Measurements from ENCODE around the gene SIRPG. TPM values are rescaled to one million over a fixed set of nuclear protein-coding genes. Genes with fewer than 3 reads are reported as not detected.
"Not testable (repeated sequence)": the region's sequence is repeated elsewhere in the genome, so short reads cannot be mapped to it uniquely, and the experiment has no call there.

SIRPG gene
- total RNA-seq, 1 donor from 2014 or later = not detected

GRCh38 chr20:1671891-1672669 lies 14.5 kb upstream of the SIRPG start:
- DNase-seq (ENCODE audit: low read depth in 2 of 2) = no peak

- DNase-seq (ENCODE audit: low read depth in 2 of 2) = no peak
Measured at GRCh38 chr20:1669304-1669703, 11.7 kb upstream of the SIRPG start.

DNA sequence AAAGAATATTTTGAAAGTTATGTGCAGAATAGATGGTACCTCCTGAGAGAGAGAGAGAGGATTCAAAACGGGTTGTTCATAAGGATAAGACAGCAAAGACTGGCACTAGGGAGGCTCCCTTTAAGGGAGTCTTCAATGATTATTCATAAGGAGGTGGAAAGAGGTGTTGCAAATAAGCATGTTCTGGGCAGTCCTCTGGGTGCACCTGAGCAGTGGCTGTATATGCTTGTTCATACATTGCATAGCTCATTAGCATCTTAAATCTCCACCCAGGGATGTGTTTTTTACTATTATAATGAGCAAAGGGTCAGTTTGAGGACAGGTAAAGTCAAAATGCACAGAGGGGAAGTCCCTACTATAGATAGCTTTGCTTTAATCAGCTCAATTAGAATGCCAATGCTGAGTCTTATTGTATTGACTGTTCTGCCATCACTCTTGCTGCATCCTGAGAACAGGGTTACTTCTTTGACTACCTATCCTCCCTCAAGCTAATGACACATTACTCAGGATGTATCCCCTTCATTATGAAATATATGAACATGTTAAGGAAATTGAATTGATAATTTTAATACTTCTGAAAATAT lies 10.0 kb upstream of the SIRPG start:
- DNase-seq (ENCODE audit: low read depth in 2 of 2) = no peak

DNA sequence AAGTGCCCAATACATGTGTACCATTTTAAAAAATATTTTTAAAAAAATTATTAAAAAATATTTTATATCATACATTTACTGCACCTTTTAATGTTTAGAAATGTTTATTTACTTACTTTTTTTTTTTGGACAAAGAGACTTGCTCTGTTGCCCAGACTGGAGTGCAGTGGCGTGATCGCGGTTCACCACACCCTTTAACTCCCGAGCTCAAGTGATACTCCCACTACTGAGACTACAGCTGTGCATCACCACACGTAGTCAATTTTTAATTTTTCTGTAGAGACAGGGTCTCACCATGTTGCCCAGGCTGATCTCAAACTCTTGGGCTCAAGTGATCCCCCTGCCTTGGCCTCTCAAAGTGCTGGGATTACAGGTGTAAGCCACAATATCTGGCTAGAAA lies 9.2 kb upstream of the SIRPG start:
- DNase-seq (ENCODE audit: low read depth in 2 of 2) = no peak

GRCh38 chr20:1665345-1665744 lies 7.8 kb upstream of the SIRPG start:
- no peak for DNase-seq (ENCODE audit: low read depth in 2 of 2)

DNA sequence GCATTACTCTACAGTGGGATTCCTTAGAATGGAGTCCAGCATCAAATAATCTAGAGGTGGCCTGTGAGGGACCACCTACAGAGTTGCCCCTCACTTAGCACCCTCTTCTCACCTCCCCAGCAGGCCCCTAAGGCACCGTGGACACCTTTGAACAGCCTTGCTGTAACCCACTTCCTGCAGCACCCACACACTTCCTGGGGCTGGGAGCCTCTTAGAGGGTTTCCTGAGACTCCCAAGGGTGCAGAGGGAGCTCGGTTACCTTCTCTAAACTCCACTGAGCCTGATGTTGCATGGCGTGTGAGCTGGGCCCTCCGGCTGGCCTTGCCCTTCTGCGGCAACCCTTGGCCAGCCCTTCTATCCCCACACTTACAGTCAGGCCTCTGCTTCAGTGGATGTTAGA lies 7.3 kb upstream of the SIRPG start:
- DNase-seq (ENCODE audit: low read depth in 2 of 2) = no peak

DNA sequence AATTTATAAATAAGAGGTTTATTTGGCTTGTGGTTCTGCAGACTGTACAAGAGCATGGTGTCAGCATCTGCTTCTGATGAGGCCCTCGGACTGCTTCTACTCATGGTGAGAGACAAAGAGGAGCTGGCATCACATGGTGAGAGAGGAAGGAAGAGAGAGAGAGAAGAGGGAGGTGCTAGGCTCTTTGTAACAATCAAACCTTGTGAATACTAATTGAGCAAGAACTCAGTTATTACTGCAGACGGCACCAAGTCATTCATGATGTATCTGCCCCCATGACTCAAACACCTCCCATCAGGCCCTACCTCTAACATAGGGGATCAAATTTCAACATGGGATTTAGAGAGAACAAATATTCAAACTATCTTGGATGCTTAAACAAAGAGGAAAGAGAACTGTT lies 6.3 kb upstream of the SIRPG start:
- no peak for DNase-seq (ENCODE audit: low read depth in 2 of 2)

GRCh38 chr20:1661542-1662299 lies 4.1 kb upstream of the SIRPG start:
- no peak for DNase-seq (ENCODE audit: low read depth in 2 of 2)

- DNase-seq (ENCODE audit: low read depth in 2 of 2) = no peak
Measured at GRCh38 chr20:1660246-1660645, 2.7 kb upstream of the SIRPG start.

- no peak for DNase-seq (ENCODE audit: low read depth in 2 of 2)
Measured at GRCh38 chr20:1656844-1657243, 735 bp downstream of the SIRPG start.

GRCh38 chr20:1654996-1655395 lies 2.6 kb downstream of the SIRPG start:
- DNase-seq (ENCODE audit: low read depth in 2 of 2) = no peak

GRCh38 chr20:1652960-1653359 lies 4.6 kb downstream of the SIRPG start:
- no peak for DNase-seq (ENCODE audit: low read depth in 2 of 2)

GRCh38 chr20:1652104-1652503 lies 5.5 kb downstream of the SIRPG start:
- no peak for DNase-seq (ENCODE audit: low read depth in 2 of 2)

DNA sequence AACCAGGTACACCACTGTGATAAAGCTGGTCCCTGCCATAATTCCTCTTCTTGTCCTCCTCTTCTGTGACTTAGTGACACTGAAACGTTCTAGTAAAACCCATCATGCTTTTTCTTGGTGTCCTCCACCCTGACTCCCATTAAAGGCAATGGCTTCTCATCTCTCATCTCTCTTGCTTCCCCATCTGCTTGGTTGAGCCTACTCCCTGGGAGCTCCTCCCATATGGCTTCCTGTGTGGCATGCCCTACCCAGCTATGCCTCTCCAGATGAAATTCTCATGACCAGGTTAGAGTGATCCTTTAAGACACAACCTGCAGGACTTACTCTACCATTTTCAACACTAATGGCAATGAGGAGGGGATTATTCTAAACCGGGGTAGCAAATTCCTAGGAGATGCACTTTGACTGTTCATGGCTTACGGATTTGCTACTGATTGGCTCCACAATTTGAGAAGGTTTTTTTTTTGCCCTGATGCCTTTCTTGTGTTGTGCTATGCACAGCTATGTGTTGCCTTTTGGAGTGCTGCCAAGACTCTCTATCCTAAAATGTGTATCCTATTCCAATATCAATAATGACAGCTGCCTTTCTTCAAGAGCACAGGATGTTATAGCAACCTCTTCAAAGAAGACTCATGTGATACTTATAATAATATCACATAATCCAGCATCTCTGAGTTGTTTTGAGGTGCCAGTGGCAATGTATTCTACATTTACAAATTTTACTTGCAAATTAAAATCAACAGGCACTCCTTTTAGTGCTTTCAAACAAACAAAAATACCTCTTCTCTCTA lies 6.1 kb downstream of the SIRPG start:
- no peak for DNase-seq (ENCODE audit: low read depth in 2 of 2)

GRCh38 chr20:1648101-1648500 lies 9.5 kb downstream of the SIRPG start:
- DNase-seq (ENCODE audit: low read depth in 2 of 2) = no peak

- no peak for DNase-seq (ENCODE audit: low read depth in 2 of 2)
Measured at GRCh38 chr20:1646975-1647431, 10.6 kb downstream of the SIRPG start.

- no peak for DNase-seq (ENCODE audit: low read depth in 2 of 2)
Measured at GRCh38 chr20:1644101-1644962, 13.2 kb downstream of the SIRPG start.

- DNase-seq (ENCODE audit: low read depth in 2 of 2) = not testable (repeated sequence)
Measured at GRCh38 chr20:1638643-1639042, 18.9 kb downstream of the SIRPG start.

- DNase-seq (ENCODE audit: low read depth in 2 of 2) = no peak
Measured at GRCh38 chr20:1637755-1638154, 19.8 kb downstream of the SIRPG start.

DNA sequence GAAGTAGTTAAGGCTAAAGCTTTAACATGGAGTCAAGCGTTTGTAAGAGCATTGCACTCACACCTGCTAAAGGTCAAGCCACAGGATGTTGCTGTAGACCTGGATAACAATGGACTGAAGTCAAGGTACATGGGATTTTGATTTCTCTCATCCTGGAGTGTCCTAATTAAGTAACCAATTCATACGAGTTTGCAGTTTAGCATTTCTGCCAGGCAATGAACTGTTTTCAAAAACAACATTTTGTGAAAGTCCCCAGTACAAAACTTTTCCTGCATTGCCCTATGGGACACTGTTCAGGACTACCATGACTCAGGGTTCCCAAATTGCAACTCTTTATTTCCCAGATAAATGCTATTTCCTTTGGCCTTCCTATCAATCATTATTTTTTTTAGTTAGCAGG lies 20.4 kb downstream of the SIRPG start:
- peak; percentile 39 to 74 for DNase-seq (ENCODE audit: low read depth in 2 of 2)

GRCh38 chr20:1636621-1637020 lies 21.0 kb downstream of the SIRPG start:
- peak in 1 of 2 donors; percentile 36 for DNase-seq (ENCODE audit: low read depth in 2 of 2)
